Bronchial epithelial cell (primary cell): ENCODE measurements around the gene ALG2. TPM values are rescaled to one million over a fixed set of nuclear protein-coding genes. Genes with fewer than 3 reads are reported as not detected.

Source experiments
- DNase-seq: peaks from one replicate; pipeline ENCODE4 v3.0.0-alpha.2; 2010; ENCODE audit warnings: low read depth
- FAIRE-seq: peaks from 2 replicates; lab custom pipeline; 2011; peaks lifted over from hg19 to GRCh38; lab: Jason Lieb, UNC
- H3K27me3 ChIP-seq: 2 replicates; pipeline ENCODE4 v1.5.1; 2011; ENCODE audit warnings: low read length; ENCODE audit not compliant: control insufficient read depth, insufficient read depth
- H3K36me3 ChIP-seq: 2 replicates; pipeline ENCODE4 v1.5.1; 2011; ENCODE audit warnings: low read length; ENCODE audit not compliant: control insufficient read depth, insufficient read depth
- H3K4me3 ChIP-seq: 2 replicates; pipeline ENCODE4 v1.5.1; 2011; ENCODE audit warnings: mild to moderate bottlenecking, low read depth, low read length, control low read depth
- CTCF ChIP-seq: IDR thresholded peaks from 2 replicates; pipeline ENCODE4 v1.5.1; 2011; ENCODE audit warnings: mild to moderate bottlenecking, moderate library complexity, low read length, control low read depth, inconsistent platforms; ENCODE audit not compliant: insufficient read depth, severe bottlenecking
- total RNA-seq: library from RNA; depleted of rRNA; stranded (reverse); fragments of >200 nt; gene quantifications from 2 replicates; pipeline ENCODE4 v1.2.1, GENCODE V29; 2014

The ALG2 gene
- total RNA-seq, 1 donor from 2014 or later = 33.2 TPM

GRCh38 chr9:99167119-99167518 lies 54.6 kb downstream of the ALG2 start:
- no peak for TF ChIP-seq CTCF
- Histone ChIP-seq H3K36me3 (no peaks in the 10 kb centered on the region), H3K4me3 (no peak overlapping the region), H3K27me3 (peaks cover 4% of the 10 kb centered on the region)
- DNase-seq = no peak
- FAIRE-seq = no peak

Other genes starting within 250 kb of the ALG2 start
- gene TGFBR1, start 116.8 kb downstream of the ALG2 start, total RNA-seq = 58.9 and 110 TPM in 2 replicates
- gene SEC61B, start 340 bp upstream of the ALG2 start, total RNA-seq = 62.9 and 77.2 TPM in 2 replicates